Gastrocnemius medialis (tissue), 4 donors: ENCODE measurements around the gene CES4A.

Experiments used
- POLR2A ChIP-seq, 2 donors: fragments of 450-650 bp; IDR thresholded peaks; one replicate each; pipeline ENCODE4 v1.6.1; 2017; ENCODE audit warnings: antibody characterized with exemption in 2 of 2, mild to moderate bottlenecking in 2 of 2, moderate library complexity in 2 of 2
- TF ChIP-seq, protein P1 (sequence below), 5 experiments: fragments of 450-650 bp in 3 of 5; fragments of 200-600 bp in 2 of 5; sonication (generic) in 2 of 5; IDR thresholded peaks in 4 of 5; conservative IDR thresholded peaks in 1 of 5; 1 replicate in 4 of 5; 2 replicates in 1 of 5; pipeline ENCODE4 v1.5.1; 2016 to 2019; ENCODE audit warnings: antibody characterized with exemption in 5 of 5, mild to moderate bottlenecking in 3 of 5, moderate library complexity in 3 of 5

DNA sequence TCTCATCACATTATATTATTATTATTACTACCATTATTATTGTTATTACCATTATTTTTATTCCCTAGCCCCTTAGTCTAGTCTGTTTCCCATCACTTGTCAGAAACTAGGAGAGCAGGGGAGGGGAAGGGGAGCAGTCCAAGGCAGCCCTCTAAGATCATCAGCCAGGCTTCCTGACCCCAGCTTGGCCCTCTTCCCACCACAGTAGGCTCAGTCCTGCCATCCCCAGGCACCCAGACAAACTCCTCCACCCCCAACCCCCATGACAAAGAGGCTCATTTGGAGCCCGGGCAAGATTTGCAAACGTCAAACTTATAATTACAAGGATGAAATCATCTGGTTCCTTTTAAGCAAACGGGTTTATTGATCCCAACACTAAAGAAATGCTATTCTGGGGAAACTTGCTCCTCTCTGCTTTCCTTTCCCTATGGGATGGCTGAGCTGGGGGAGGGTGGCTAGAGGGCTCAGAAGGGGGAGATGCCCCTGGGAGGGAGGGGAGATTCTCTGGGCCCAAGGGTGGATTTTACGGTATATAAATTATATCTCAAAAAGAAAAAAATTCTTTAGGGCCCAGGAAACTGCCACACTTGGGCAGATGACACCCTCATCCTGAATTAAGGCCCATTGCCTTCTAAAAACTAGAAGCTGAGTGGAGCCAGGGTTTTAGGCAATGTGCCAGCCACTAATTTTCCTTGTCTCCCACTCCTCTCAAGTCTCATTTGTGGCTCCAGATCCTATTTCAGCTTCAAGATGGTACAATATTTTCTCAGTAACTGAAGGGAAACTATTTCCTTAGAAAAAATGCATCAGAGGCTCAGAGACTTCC is 36.2 kb downstream of the CES4A start:
- TF ChIP-seq, protein P1, sequence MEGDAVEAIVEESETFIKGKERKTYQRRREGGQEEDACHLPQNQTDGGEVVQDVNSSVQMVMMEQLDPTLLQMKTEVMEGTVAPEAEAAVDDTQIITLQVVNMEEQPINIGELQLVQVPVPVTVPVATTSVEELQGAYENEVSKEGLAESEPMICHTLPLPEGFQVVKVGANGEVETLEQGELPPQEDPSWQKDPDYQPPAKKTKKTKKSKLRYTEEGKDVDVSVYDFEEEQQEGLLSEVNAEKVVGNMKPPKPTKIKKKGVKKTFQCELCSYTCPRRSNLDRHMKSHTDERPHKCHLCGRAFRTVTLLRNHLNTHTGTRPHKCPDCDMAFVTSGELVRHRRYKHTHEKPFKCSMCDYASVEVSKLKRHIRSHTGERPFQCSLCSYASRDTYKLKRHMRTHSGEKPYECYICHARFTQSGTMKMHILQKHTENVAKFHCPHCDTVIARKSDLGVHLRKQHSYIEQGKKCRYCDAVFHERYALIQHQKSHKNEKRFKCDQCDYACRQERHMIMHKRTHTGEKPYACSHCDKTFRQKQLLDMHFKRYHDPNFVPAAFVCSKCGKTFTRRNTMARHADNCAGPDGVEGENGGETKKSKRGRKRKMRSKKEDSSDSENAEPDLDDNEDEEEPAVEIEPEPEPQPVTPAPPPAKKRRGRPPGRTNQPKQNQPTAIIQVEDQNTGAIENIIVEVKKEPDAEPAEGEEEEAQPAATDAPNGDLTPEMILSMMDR (IDR thresholded peaks at IDR 0.05 in 4 of 5, conservative IDR thresholded peaks at IDR 0.05 in 1 of 5) = no peak
- no peak for TF ChIP-seq POLR2A (IDR thresholded peaks at IDR 0.05)
